ENCODE measurements around the gene PPP1R9A. TPM values are rescaled to one million over a fixed set of nuclear protein-coding genes. Genes with fewer than 3 reads are reported as not detected.

The PPP1R9A gene
- total RNA-seq, 1 donor from 2014 or later, result 0.79 TPM

- H3K27me3 ChIP-seq (ENCODE audit: control insufficient read depth, insufficient read depth, low read length), result no peaks in the 10 kb centered on the region
- H3K36me3 ChIP-seq (ENCODE audit: control insufficient read depth, insufficient read depth, low read length), result no peaks in the 10 kb centered on the region
- DNase-seq (ENCODE audit: low read depth), result no peak
- no peak for TF ChIP-seq CTCF (IDR thresholded peaks at IDR 0.05; ENCODE audit: insufficient read depth, low read length, severe bottlenecking)
- H3K4me3 ChIP-seq (ENCODE audit: low read depth, low read length), result no peak overlapping the region
- FAIRE-seq, result no peak
Observed at GRCh38 chr7:94933256-94933990, 26.0 kb downstream of the PPP1R9A start.

GRCh38 chr7:94939395-94939794 is 32.0 kb downstream of the PPP1R9A start:
- TF ChIP-seq CTCF (IDR thresholded peaks at IDR 0.05; ENCODE audit: insufficient read depth, low read length, severe bottlenecking), result no peak
- H3K4me3 ChIP-seq (ENCODE audit: low read depth, low read length), result no peak overlapping the region
- DNase-seq (ENCODE audit: low read depth) (no peak), FAIRE-seq (no peak)
- H3K36me3 ChIP-seq (ENCODE audit: control insufficient read depth, insufficient read depth, low read length), result no peaks in the 10 kb centered on the region
- H3K27me3 ChIP-seq (ENCODE audit: control insufficient read depth, insufficient read depth, low read length), result no peaks in the 10 kb centered on the region

- DNase-seq (ENCODE audit: low read depth), result no peak
- no peak for FAIRE-seq
- no peak for TF ChIP-seq CTCF (IDR thresholded peaks at IDR 0.05; ENCODE audit: insufficient read depth, low read length, severe bottlenecking)
- H3K36me3 ChIP-seq (ENCODE audit: control insufficient read depth, insufficient read depth, low read length), result no peaks in the 10 kb centered on the region
- H3K4me3 ChIP-seq (ENCODE audit: low read depth, low read length), result no peak overlapping the region
- no peaks in the 10 kb centered on the region for H3K27me3 ChIP-seq (ENCODE audit: control insufficient read depth, insufficient read depth, low read length)
Observed at GRCh38 chr7:94940241-94940640, 32.8 kb downstream of the PPP1R9A start.

- FAIRE-seq, result no peak
- no peak for DNase-seq (ENCODE audit: low read depth)
- Histone ChIP-seq H3K4me3 (ENCODE audit: low read depth, low read length) (no peak overlapping the region), H3K27me3 (ENCODE audit: control insufficient read depth, insufficient read depth, low read length) (no peaks in the 10 kb centered on the region), H3K36me3 (ENCODE audit: control insufficient read depth, insufficient read depth, low read length) (no peaks in the 10 kb centered on the region)
- TF ChIP-seq CTCF (IDR thresholded peaks at IDR 0.05; ENCODE audit: insufficient read depth, low read length, severe bottlenecking), result no peak
Observed at GRCh38 chr7:94941844-94942632, 34.6 kb downstream of the PPP1R9A start.

- H3K27me3 ChIP-seq (ENCODE audit: control insufficient read depth, insufficient read depth, low read length), result no peaks in the 10 kb centered on the region
- no peak overlapping the region for H3K4me3 ChIP-seq (ENCODE audit: low read depth, low read length)
- H3K36me3 ChIP-seq (ENCODE audit: control insufficient read depth, insufficient read depth, low read length), result no peaks in the 10 kb centered on the region
- DNase-seq (ENCODE audit: low read depth) (no peak), FAIRE-seq (no peak)
- TF ChIP-seq CTCF (IDR thresholded peaks at IDR 0.05; ENCODE audit: insufficient read depth, low read length, severe bottlenecking), result no peak
Observed at GRCh38 chr7:94943134-94943533, 35.7 kb downstream of the PPP1R9A start.

All from bronchial epithelial cell (primary cell).